Spleen (tissue), 7 donors: Measurements from ENCODE around the gene RNH1.

Experiments used
- CTCF ChIP-seq, 11 experiments: fragments of 200-600 bp in 7 of 11; fragments of 450-650 bp in 4 of 11; sonication (generic) in 4 of 11; IDR thresholded peaks in 8 of 11; conservative IDR thresholded peaks in 3 of 11; 1 replicate in 7 of 11; 2 replicates in 4 of 11; pipeline versions ENCODE4 v1.4.0 to v1.8.0; 2016 to 2021; ENCODE audit warnings: antibody characterized with exemption in 11 of 11, inconsistent platforms in 4 of 11, mild to moderate bottlenecking in 1 of 11
- POLR2AphosphoS5 ChIP-seq, 3 donors: sonication (generic); formaldehyde crosslinking; IDR thresholded peaks; one replicate each; pipeline ENCODE4 v1.5.1; 2017; ENCODE audit warnings: antibody characterized with exemption in 3 of 3
- donor health status: DM: no; HTN: no; CAD: no; lungs with moderate emphysema.
- donor health status: DM: no; HTN: no; CAD: no.
- donor health status: DM: no; HTN: no; CAD: no.

- TF ChIP-seq CTCF (IDR thresholded peaks at IDR 0.05 in 8 of 11, conservative IDR thresholded peaks at IDR 0.05 in 3 of 11) (no peak), POLR2AphosphoS5 (IDR thresholded peaks at IDR 0.05) (no peak)
These were observed 53.5 kb downstream of the RNH1 start for GRCh38 chr11:453564-453963.
